ENCODE data around the gene TNIP2. TPM values are rescaled to one million over a fixed set of nuclear protein-coding genes. Genes with fewer than 3 reads are reported as not detected.
A peak's percentile ranks its signal among the peaks of the same experiment; 100 is the strongest.
"Not testable (repeated sequence)": the region's sequence is repeated elsewhere in the genome, so short reads cannot be mapped to it uniquely, and the experiment has no call there.

Gene TNIP2
- total RNA-seq, 1 donor: 30.2 TPM

GRCh38 chr4:2745981-2746806 lies 9.9 kb downstream of the TNIP2 start:
- peak; percentile 36 to 84 (median 77) for DNase-seq (ENCODE audit: low read depth in 2 of 3, low spot score in 2 of 3)

GRCh38 chr4:2745516-2745915 lies 10.6 kb downstream of the TNIP2 start:
- no peak for DNase-seq (ENCODE audit: low read depth in 2 of 3, low spot score in 2 of 3)

GRCh38 chr4:2744576-2745270 lies 11.4 kb downstream of the TNIP2 start:
- no peak for DNase-seq (ENCODE audit: low read depth in 2 of 3, low spot score in 2 of 3)

- no peak for DNase-seq (ENCODE audit: low read depth in 2 of 3, low spot score in 2 of 3)
These were observed 12.4 kb downstream of the TNIP2 start for GRCh38 chr4:2743518-2744445.

GRCh38 chr4:2742823-2743517 lies 13.2 kb downstream of the TNIP2 start:
- DNase-seq (ENCODE audit: low read depth in 2 of 3, low spot score in 2 of 3): no peak

GRCh38 chr4:2742081-2742822 lies 13.9 kb downstream of the TNIP2 start:
- no peak for DNase-seq (ENCODE audit: low read depth in 2 of 3, low spot score in 2 of 3)

GRCh38 chr4:2741626-2742025 lies 14.5 kb downstream of the TNIP2 start:
- no peak for DNase-seq (ENCODE audit: low read depth in 2 of 3, low spot score in 2 of 3)

GRCh38 chr4:2738296-2738695 lies 17.8 kb downstream of the TNIP2 start:
- DNase-seq (ENCODE audit: low read depth in 2 of 3, low spot score in 2 of 3): not testable (repeated sequence)

- no peak for DNase-seq (ENCODE audit: low read depth in 2 of 3, low spot score in 2 of 3)
These were observed 20.3 kb downstream of the TNIP2 start for GRCh38 chr4:2735869-2736268.

- DNase-seq (ENCODE audit: low read depth in 2 of 3, low spot score in 2 of 3): no peak
These were observed 21.5 kb downstream of the TNIP2 start for GRCh38 chr4:2734612-2735011.

GRCh38 chr4:2733844-2734574 lies 22.1 kb downstream of the TNIP2 start:
- no peak for DNase-seq (ENCODE audit: low read depth in 2 of 3, low spot score in 2 of 3)

GRCh38 chr4:2733001-2733843 lies 22.9 kb downstream of the TNIP2 start:
- DNase-seq (ENCODE audit: low read depth in 2 of 3, low spot score in 2 of 3): no peak

- DNase-seq (ENCODE audit: low read depth in 2 of 3, low spot score in 2 of 3): no peak
These were observed 23.6 kb downstream of the TNIP2 start for GRCh38 chr4:2732526-2732925.

- DNase-seq (ENCODE audit: low read depth in 2 of 3, low spot score in 2 of 3): no peak
These were observed 24.2 kb downstream of the TNIP2 start for GRCh38 chr4:2731907-2732317.

- no peak for DNase-seq (ENCODE audit: low read depth in 2 of 3, low spot score in 2 of 3)
These were observed 26.6 kb downstream of the TNIP2 start for GRCh38 chr4:2729533-2729875.

GRCh38 chr4:2728806-2729532 lies 27.2 kb downstream of the TNIP2 start:
- DNase-seq (ENCODE audit: low read depth in 2 of 3, low spot score in 2 of 3): no peak

- no peak for DNase-seq (ENCODE audit: low read depth in 2 of 3, low spot score in 2 of 3)
These were observed 27.9 kb downstream of the TNIP2 start for GRCh38 chr4:2728221-2728620.

GRCh38 chr4:2726881-2727280 lies 29.3 kb downstream of the TNIP2 start:
- DNase-seq (ENCODE audit: low read depth in 2 of 3, low spot score in 2 of 3): not testable (repeated sequence)

All from hematopoietic multipotent progenitor cell (in vitro differentiated cells).